HG02610 (cell line): ENCODE measurements around the gene HMG20A.

Source experiments
- ATAC-seq: cut with Tn5 transposase; IDR thresholded peaks from one replicate; pipeline ENCODE4 v1.9.1; 2021; ENCODE audit warnings: mild to moderate bottlenecking, moderate library complexity; ENCODE audit not compliant: unreplicated experiment

The HMG20A gene

DNA sequence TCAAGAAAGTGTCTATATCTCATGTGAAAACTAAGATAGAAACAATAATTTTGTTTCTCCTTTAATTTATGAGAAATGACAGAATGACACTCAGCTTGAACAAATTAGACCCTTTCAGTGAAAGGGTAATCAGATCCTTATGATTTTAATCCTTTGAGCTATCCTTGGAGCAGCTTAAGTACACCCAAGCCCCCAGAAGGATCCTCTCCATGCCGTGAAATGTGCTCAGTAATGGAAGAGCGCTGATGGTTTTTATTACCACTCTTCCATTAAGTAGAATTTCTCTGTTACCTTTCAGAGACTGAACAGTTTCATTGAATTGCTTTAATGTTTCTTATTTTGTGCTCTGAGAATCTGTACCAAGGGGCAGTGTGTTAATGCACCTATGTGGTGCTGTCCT, 54.3 kb downstream of the HMG20A start:
- no peak for ATAC-seq

DNA sequence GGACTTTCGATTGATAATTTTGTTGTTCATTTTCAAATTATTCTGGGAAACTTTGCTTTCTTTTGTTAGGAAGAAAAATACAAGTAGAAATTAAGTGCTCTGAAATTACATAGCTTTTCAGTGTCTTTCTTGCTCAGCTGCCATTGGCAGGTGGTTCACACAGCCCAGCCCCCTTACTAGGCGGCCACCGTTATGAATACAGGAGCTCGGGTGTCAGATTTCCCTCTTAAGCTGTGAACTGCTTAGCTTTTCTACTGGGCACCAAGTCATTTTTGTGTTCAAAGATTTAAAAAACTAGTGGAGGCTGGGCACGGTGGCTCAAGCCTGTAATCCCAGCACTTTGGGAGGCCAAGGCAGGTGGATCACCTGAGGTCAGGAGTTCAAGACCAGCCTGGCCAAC, 55.2 kb downstream of the HMG20A start:
- ATAC-seq, result no peak

DNA sequence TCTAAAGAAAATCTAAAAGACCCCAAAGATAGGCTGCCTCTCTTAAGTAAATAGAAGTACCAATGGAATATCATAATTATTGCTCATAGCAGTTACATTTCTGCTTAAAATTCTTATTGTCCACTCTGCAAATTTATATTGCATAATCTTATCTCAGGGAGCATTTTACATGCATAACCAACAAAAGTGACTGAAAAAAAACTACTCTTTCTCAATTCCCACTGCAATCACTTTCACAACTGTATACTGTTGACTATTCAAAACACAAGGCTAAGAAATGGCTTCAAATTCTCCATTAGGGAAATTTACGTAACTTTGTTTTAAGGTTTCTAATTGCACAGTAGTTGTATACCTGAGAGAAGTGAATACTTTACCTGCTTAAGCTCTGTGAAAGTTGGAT, 56.3 kb downstream of the HMG20A start:
- no peak for ATAC-seq

DNA sequence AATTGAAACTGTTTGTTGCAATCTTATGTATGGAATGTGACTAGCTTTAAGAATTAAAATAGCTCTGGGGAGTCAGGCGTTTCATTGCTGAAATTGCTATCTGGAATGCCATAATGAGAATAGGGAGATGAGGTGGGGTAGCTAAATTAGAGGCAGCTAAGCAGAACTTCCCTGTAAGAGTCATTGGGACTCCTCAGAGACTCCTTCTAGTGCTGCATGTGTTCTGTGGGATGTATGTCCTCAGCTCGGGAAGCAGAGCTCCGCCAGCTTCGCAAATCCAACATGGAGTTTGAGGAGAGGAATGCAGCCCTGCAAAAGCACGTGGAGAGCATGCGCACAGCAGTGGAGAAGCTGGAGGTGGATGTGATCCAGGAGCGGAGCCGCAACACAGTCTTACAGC, 57.4 kb downstream of the HMG20A start:
- ATAC-seq, result no peak

DNA sequence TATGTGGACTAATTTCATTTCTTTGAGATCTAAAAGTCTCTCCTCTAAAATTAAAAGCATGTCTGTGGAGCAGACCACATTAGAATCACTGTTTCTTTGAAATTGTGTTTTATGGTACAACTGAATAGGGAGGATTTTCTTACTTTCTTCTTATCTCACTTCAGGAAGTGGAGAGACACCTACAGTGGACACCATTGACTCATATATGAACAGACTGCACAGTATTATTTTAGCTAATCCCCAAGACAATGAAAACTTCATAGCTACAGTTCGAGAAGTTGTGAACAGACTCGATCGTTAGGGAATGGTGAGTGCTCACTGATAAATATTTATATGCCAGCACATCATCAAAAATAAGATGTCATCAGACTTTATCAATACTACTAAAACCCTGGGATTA, 58.3 kb downstream of the HMG20A start:
- ATAC-seq, result no peak

DNA sequence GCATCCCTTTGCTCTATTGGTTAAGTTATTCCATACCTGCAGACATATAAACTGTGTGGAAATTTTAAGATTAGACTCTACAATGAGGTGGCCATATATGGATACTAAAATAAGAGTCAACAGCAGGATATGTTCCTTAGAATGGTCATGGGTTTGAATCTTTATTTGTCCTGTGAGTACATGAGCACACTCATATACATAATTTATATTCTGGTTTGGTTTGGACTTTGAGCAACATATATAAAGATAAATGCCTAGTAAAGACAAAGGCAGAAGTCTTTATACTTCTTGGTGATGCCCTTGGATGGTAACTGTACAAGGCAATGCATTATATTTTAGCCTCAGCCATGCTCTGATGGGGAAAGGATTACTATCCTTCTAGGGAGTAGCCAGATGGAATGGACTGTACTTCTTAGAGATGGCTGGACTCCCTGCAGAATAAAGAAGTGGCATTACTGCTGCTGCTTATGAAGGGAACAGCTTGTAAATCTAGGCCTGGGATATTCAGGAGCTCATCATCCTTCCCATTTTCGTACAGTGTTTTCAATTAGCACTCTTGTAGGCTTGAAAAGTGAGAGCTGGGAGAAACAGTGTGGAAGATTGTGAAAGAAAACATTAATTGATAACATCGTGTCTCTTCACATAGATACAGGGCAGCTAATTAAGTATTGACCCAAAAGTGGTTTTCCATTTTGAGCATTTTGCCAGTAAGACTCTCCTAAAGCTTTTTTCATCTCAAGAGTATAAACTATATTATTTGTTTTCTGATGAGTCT, 60.4 kb downstream of the HMG20A start:
- ATAC-seq, result no peak

DNA sequence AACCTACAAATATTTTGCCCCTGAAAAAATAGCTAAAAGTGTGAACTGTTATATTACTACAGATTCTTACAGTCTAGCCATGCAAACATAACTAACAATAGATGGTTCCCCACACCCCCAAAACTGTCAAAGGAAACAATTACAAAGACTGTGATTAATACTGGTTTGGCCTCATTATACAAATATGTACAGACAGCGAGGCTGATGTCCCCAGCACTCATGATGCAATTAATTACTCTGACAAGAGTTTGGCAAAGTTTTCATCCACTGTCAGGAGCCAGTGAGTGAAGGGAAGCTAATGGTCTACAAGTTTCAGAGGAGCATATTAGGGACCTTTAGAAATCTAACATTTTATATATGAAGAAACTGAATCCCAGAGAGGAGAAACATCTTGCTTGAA, 61.0 kb downstream of the HMG20A start:
- no peak for ATAC-seq

DNA sequence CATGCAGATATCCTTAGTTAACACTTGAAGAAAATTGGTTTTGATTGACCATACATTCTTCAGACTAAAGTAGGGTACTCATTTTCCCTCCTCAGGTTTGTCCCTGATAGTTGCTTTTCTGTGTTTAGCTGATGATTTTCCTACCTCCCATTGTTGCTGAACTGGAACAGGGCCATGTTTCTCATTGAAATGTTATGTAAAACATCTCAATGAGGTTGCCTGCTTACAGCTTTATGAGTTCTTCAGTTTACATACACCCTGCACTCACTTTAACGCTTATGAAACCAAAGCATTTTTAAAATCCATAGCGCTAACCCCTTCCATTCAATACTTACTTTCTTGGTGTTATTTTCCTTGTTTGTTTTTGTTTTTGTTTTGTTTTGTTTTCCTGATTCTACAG, 61.9 kb downstream of the HMG20A start:
- ATAC-seq, result no peak

DNA sequence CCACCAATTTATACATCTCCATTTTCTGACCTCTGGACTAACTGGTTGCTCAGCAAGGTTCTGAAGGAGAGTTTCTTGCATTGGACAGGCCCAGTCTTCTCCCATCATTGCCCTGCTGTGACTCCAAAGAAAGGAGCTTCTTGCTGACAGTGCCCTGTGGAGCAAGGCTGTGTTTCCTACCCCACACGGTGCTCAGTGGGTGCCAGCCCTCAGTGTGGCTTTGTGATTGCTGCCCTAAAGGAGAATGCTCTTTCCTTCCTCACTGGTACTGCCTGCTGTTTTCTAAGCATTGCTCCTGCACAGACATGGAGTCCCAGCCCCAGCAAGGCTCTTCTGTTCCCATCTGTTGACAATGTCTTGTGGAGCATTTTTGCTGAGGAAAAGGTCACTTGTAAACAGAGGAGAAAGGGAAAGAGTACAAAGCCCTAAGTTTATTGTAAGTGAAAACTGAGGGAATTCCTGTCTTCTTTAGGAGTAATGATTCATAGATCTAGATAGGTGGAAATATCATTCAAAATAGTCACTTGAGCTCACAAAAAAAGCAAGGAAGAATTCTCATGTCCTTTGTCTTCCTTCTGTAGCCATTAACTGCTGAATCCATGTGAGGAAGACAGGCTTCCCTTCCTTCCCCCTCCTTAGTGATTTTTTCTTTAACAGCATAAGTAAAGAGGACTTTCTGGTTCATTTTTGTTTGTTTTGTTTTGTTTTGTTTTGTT, 62.9 kb downstream of the HMG20A start:
- no peak for ATAC-seq

DNA sequence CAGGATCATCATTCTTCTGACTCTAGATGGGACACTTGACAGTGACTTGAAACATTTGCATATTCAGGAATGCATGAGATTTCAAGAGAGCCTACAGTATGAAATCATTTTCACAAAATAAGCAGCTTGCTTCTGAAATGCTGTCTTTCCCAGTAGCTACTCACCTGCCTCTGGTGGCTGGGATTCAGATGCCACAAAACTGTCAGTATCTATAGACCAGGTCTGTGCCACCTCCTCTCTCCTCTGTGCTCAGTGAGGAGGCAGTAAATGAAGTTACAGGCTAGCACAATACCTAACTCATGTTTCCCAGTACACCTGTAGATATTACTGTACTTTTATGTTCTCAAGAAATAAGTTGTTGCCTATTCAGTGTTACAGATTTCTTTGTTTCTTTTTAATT, 64.3 kb downstream of the HMG20A start:
- no peak for ATAC-seq

DNA sequence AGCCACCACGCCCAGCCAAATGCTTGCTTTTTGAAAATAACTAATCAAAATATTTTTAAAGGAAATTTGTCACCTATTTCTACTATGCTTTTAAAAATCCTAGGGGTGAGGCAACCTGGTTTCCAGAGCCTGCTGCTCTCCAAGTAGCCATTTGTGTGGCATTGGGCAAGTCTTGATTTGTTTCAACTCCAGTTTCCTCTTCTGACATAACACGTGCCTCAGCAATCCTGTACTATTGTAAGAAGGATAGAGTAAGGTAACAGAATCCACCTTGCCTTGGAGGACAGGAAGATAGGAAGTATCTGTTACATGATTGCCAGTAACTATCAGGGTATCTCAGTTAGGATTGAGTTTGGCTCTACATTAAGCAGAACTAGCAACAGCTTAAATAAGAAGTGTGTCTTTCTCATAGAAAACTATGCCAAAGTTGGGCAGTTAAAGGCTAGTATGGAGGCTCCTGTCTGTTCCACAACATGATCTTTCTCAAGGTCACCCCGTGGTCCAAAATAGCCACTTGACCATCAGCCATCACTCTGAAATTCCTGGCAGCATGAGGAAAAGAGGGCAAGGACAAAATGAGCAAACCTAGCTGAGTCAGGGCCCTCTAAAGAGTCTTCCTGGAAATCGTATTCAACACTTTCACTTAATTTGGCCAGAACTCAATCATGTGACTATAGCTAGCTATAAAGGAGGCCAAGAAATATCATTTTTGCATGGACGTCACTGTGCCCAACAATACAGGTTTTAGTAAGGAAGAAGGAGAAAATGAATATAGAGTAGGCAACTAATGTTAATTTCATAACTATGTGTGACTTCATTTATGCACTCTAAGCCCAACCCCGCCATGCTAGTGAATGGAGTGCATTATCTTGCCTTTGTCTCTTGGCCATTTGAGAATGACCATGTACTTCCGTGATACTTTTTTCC, 66.1 kb downstream of the HMG20A start:
- no peak for ATAC-seq

DNA sequence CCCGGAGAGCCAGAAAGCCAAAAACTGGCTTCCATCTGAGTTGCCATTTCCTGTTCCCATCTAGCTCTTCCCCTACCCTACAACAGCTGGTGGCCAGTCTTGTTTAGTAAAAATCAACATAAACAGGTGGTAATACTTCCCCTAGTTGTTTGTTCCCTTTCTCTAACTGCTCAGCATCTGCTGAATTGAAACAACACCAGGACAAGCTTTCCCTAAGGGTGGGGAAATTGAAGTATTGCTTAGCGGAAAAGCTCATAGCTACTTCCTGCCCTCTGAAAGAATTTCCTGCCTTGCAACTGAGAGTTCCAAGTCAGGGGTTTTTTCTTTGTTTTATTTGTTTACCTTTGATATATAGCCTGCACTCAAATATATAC, 66.8 kb downstream of the HMG20A start:
- ATAC-seq, result no peak

DNA sequence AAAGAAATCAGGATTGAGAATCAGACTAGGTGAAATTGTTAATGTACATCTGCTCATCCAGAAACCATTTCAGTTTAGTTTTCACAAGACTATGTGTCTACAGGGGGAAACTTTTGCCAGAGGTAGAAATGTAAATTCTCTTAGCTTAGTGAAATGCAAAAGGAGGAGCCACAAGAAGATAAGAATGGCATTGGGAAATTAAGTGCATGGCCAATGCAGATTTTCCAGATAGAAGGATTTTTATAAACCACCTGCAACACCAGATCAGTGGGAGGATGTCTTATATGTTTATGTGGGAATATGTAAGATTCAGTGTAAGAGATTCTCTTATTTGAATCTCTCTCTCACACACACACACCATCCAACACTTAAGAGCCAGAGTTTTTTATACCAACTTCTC, 67.2 kb downstream of the HMG20A start:
- ATAC-seq, result no peak

DNA sequence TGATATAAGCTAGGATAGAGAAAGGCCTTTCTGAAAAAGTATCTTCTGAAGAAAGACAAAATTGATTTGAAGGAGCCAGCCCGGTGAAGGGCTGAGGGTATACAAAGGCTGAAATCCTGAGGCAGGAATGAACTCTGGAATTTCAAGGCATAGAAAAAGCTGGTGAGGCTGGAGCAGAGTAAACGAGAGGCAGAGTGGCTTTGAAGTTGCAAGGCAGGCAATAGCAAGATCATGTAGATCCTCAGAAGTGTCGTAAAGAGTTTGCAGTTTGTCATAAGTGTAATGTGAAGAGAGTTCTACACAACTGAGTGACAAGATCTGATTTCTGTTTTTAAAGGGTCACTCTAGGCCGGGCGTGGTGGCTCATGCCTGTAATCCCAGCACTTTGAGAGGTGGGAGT, 69.0 kb downstream of the HMG20A start:
- no peak for ATAC-seq

DNA sequence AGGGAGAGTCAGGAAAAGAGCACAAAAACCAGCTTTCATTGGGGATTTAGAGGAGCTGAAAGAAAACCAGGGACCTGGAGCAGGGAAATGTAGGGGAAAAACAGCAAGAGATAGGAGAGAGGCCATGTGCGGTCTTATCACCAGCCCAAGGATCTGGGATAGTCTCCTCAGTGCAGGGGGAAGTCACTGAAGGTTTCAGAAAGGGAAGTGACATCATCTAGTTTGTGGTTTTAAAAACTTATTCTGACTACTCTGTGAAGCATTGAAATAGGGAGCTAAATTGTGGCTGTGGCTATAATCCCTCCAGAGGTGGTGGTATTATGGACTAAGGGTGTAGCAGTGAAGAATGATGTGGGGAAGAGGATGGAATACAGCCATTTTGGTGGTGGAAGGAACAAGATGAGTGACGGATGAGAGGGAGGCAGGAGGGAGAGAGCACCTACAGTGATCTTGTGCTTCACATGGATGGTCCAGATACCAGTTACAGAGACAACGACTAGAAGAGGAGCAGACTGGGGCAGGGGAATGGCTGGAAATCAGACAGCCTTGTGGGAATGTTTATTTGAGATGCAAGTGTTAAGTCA, 72.7 kb downstream of the HMG20A start:
- ATAC-seq, result peak; percentile 76

DNA sequence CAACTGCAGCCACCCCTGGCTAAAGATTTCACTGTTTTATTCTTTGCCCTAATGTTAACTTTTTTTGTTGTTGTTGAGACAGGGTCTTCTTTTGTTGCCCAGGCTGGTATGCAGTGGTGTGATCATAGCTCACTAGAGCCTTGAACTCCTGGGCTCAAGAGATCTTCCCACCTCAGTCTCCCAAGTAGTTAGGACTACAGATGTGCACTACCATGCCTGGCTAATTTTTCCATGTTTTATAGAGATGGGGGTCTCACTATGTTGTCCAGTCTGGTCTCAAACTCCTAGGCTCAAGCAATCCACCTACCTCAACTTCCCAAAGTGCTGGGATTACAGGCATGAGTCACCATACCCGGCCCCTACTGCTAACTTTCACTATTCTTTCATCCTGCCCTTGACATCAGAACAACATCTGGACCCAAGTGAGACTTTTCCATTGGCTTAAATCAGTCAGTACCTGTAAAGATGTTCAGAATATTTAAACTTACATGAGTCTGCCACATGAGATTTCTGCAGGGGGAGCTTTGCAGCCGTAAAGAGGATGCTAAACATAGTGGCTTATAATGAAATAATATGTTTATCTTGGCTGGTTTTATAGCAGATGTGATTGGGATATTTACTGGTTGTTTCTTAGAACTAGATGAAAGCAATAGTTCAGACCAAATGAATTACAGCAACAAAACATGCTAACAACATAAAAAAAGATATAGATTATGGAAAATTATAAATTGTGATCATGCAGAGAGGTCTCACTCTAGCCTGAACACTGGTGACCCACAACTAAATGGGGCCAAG, 73.6 kb downstream of the HMG20A start:
- ATAC-seq, result no peak

DNA sequence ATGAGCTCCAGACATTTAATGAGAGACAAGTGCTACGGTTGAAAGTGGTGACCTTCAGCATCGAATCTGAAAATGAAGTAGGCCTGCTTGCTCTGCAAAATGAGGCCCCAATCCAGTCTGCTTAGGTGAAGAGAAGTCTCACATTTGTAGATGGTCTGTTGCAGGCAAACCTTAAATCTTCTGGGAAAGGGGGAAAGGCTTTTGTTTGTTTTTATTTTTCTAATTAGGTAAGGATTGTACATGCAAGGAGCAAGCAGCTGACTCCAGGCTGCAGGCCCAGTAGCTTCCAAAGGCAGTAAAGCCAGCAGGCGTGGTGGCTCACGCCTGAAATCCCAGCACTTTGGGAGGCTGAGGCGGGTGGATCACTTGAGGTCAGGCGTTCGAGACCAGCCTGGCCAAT, 74.3 kb downstream of the HMG20A start:
- ATAC-seq, result no peak

DNA sequence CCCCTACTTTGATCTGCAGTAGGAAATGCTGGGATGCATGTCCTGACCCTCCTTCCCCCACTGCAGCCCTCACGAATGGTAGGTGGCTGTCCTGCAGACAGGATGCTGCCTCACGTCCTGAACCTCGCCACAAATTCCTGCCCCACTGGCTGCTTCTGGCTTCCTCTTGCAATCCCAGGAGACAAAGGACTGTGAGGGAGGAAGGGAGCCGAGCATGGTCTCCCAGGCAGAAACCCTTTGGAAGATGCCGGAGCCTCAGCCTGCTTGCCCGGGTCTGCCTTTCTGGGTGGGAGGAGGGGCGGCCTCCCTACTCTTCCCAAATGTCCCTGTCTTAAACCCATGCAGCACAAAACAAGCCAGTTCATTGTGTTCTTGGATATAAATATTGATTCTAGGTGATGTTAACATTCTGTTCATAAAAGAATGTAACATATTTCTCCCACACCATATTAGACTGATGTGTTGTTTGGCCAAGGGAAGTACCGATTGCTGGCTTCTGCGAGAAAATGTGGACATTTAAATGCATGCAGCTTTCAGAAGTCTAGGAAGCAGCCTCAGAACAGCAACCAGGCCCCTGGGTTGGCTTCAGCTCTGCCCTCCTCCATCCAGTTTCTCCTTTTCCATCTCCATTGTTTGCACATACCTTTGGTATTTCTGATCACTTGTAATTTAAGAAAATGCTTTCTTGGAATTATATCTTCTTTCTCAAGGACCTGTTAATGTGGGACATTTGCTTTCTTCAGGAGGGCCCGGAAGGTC, 75.3 kb downstream of the HMG20A start:
- ATAC-seq, result no peak

DNA sequence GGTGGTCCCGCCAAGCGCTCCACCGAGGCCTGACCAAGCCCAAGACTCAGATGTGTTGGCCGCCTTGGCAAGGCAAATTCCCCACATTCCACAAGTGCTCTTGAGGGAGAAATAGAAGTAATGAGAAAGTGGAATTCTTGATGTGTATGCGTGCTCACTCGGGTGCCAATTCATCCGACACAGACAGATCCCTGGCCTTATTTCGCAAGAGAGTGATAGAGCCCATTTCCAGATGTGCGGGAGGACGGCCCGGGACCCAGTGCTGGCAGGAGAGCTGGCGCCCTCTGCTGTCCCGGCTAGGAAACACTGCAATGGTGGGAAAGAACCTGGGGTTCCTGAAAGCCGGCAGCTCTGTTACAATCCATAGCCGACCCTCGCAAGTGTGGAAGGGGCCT, 76.0 kb downstream of the HMG20A start:
- no peak for ATAC-seq
